ENCODE measurements around the gene DNAJA3.

DNAJA3 gene

GRCh38 chr16:4477966-4478365 lies 52.3 kb downstream of the DNAJA3 start:
- DNase-seq = no peak

- no peak for DNase-seq
These were observed 55.9 kb downstream of the DNAJA3 start for GRCh38 chr16:4481526-4481925.

- no peak for DNase-seq
These were observed 56.3 kb downstream of the DNAJA3 start for GRCh38 chr16:4481963-4482362.

- no peak for DNase-seq
These were observed 60.6 kb downstream of the DNAJA3 start for GRCh38 chr16:4486126-4486893.

- no peak for DNase-seq
These were observed 62.4 kb downstream of the DNAJA3 start for GRCh38 chr16:4487955-4488498.

GRCh38 chr16:4488499-4488967 lies 62.9 kb downstream of the DNAJA3 start:
- no peak for DNase-seq

- no peak for DNase-seq
These were observed 63.4 kb downstream of the DNAJA3 start for GRCh38 chr16:4489030-4489429.

GRCh38 chr16:4491898-4492297 lies 66.2 kb downstream of the DNAJA3 start:
- no peak for DNase-seq

- DNase-seq = no peak
These were observed 69.2 kb downstream of the DNAJA3 start for GRCh38 chr16:4494746-4495490.

- DNase-seq = no peak
These were observed 70.1 kb downstream of the DNAJA3 start for GRCh38 chr16:4495766-4496165.

GRCh38 chr16:4496305-4496704 lies 70.6 kb downstream of the DNAJA3 start:
- no peak for DNase-seq

- no peak for DNase-seq
These were observed 73.0 kb downstream of the DNAJA3 start for GRCh38 chr16:4498546-4499195.

GRCh38 chr16:4499196-4499555 lies 73.5 kb downstream of the DNAJA3 start:
- DNase-seq = no peak

GRCh38 chr16:4500272-4500671 lies 74.6 kb downstream of the DNAJA3 start:
- no peak for DNase-seq

GRCh38 chr16:4501071-4501478 lies 75.4 kb downstream of the DNAJA3 start:
- DNase-seq = no peak

GRCh38 chr16:4505356-4506147 lies 79.9 kb downstream of the DNAJA3 start:
- peak; percentile 75 for DNase-seq

Data from activated gamma-delta T cell treated with Interleukin-2 at 50 U/mL for 16 hours (primary cell).